ENCODE measurements around the gene INKA1. TPM values are rescaled to one million over a fixed set of nuclear protein-coding genes. Genes with fewer than 3 reads are reported as not detected.
A peak's percentile ranks its signal among the peaks of the same experiment; 100 is the strongest.

The INKA1 gene
- total and polyA plus RNA-seq, 9 of the 15 experiments (the other 6 are each of a cell fraction or from before 2014, with no cell fraction given) = 0.55 to 13.9 (median 6.7) TPM

DNA sequence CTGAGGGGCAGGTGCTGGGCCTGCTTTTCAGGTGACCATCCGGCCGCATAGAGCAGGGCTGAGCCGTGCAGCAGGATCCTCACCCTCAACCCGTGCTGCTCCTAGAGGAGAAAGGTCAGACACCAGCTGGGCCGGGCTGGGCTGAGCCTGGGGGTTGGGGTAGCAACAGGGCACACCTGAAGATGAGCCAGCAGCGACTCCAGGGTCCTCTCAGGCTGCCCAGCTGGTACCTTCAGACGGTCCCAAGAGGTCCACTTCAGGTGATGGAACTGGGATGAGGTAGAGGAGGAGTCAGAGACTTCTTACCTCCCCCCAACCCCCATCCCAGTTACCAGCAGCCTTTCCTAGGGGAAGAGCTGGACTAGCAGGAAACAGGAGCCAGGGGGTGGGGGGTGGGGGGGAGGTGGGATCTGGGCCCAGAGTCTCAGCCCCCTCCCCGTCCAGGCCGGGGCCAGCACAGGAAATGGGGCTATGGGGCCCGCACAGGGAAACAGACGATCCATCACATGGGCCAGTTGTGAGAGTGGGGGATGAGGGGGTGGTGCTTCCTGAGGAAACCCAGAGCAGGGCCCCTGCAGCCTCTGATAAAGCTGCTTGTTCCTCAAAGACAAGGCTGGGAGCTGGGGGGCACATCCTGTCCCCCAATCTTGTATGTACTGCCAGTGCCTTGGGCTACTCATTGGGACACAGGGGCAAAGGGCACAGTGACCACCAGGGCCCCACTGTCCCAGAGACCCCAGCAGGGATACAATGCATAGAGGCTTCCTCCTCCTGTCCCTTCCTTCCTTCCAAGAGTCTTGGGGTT is 3.0 kb downstream of the INKA1 start (continued):
- TF ChIP-seq TAL1 (IDR thresholded peaks at IDR 0.05) (peak; percentile 53; the same call in 1 of the 2 replicates), SMARCA4 (IDR thresholded peaks at IDR 0.05) (peak; percentile 75), BCL6 (CRISPR knock-in tag; IDR thresholded peaks at IDR 0.05) (no peak), ZNF212 (CRISPR knock-in tag; IDR thresholded peaks at IDR 0.05) (no peak), KDM1A (IDR thresholded peaks at IDR 0.05) (no peak), COPS2 (conservative IDR thresholded peaks at IDR 0.05) (no peak), FOXM1 (IDR thresholded peaks at IDR 0.05; ENCODE audit: low read depth) (no peak; the same call in 1 of the 2 replicates), FOXM1 (CRISPR knock-in tag; IDR thresholded peaks at IDR 0.05; ENCODE audit: low read depth) (no peak), POLR2A (conservative IDR thresholded peaks at IDR 0.05) (0 out of 2 replicates have a peak, but pooled peaks have one; percentile 27), MYBL2 (IDR thresholded peaks at IDR 0.05; ENCODE audit: low read depth) (no peak), MYBL2 (CRISPR knock-in tag; IDR thresholded peaks at IDR 0.05; ENCODE audit: borderline replicate concordance) (no peak), ZNF282 (CRISPR knock-in tag; IDR thresholded peaks at IDR 0.05) (no peak), ZNF561 (CRISPR knock-in tag; conservative IDR thresholded peaks at IDR 0.05) (no peak), DNMT1 (IDR thresholded peaks at IDR 0.05) (no peak), ZBTB2 (IDR thresholded peaks at IDR 0.05) (no peak; the same call in 1 of the 2 replicates), CHD1 (IDR thresholded peaks at IDR 0.05; ENCODE audit: low read length) (no peak), GABPA (tag; conservative IDR thresholded peaks at IDR 0.05; ENCODE audit: low read depth) (0 out of 2 replicates have a peak, but pooled peaks have one; percentile 47), NCOR1 (IDR thresholded peaks at IDR 0.05) (peak; percentile 78), NCOA4 (IDR thresholded peaks at IDR 0.05; ENCODE audit: partially characterized antibody) (no peak), MEIS2 (IDR thresholded peaks at IDR 0.05; ENCODE audit: partially characterized antibody) (peak; percentile 39)
- TF ChIP-seq, protein P1, sequence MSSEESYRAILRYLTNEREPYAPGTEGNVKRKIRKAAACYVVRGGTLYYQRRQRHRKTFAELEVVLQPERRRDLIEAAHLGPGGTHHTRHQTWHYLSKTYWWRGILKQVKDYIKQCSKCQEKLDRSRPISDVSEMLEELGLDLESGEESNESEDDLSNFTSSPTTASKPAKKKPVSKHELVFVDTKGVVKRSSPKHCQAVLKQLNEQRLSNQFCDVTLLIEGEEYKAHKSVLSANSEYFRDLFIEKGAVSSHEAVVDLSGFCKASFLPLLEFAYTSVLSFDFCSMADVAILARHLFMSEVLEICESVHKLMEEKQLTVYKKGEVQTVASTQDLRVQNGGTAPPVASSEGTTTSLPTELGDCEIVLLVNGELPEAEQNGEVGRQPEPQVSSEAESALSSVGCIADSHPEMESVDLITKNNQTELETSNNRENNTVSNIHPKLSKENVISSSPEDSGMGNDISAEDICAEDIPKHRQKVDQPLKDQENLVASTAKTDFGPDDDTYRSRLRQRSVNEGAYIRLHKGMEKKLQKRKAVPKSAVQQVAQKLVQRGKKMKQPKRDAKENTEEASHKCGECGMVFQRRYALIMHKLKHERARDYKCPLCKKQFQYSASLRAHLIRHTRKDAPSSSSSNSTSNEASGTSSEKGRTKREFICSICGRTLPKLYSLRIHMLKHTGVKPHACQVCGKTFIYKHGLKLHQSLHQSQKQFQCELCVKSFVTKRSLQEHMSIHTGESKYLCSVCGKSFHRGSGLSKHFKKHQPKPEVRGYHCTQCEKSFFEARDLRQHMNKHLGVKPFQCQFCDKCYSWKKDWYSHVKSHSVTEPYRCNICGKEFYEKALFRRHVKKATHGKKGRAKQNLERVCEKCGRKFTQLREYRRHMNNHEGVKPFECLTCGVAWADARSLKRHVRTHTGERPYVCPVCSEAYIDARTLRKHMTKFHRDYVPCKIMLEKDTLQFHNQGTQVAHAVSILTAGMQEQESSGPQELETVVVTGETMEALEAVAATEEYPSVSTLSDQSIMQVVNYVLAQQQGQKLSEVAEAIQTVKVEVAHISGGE (CRISPR knock-in tag; IDR thresholded peaks at IDR 0.05) = no peak
- TF ChIP-seq, protein P2, sequence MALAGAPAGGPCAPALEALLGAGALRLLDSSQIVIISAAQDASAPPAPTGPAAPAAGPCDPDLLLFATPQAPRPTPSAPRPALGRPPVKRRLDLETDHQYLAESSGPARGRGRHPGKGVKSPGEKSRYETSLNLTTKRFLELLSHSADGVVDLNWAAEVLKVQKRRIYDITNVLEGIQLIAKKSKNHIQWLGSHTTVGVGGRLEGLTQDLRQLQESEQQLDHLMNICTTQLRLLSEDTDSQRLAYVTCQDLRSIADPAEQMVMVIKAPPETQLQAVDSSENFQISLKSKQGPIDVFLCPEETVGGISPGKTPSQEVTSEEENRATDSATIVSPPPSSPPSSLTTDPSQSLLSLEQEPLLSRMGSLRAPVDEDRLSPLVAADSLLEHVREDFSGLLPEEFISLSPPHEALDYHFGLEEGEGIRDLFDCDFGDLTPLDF (CRISPR knock-in tag; IDR thresholded peaks at IDR 0.05) = no peak

Measured in K562 (cell line).